ENCODE data around the gene DENND6B.

Gene DENND6B

DNA sequence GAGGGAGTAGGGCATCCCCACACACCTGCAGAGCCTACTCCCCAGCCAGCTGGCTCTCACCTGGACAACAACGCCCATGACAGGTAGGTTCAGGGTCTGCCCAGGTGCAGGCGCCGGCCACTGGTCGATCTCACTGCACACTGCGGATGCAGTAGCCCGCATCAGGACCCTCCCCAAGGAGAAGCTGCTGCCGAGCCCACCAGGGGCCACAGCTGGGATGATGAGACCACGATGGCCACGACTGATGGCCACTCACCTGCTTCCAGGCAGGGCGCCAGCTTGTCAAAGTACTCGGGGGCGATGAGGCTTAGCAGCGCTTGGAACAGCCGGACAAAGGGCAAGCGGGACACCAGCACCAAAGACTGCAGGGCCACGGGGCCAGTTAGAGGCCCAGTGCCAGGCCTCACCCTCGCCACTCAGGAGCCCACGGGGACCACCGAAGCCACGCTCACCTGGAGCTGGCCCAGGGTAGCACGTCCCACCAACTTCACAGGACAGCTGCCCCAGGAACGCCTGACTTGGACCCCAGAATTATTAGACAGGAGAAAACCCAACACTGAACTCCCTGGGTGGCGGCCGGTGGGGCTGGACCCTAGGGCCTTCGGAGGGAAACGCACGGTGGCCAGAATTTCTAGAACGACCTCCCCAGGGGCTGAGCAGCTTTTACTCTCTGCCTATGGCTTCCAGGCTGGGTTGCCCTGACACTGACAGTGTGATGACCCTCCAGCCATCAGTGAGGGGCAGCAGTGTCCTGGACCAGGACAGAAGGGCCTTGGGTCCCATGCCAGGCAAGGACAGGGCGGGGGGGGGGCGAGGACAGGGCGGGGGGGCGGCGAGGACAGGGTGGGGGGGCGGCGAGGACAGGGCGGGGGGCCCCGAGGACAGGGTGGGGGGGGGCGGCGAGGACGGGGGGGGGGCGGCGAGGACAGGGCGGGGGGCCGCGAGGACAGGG is 10.4 kb downstream of the DENND6B start:
- DNase-seq: no peak

DNA sequence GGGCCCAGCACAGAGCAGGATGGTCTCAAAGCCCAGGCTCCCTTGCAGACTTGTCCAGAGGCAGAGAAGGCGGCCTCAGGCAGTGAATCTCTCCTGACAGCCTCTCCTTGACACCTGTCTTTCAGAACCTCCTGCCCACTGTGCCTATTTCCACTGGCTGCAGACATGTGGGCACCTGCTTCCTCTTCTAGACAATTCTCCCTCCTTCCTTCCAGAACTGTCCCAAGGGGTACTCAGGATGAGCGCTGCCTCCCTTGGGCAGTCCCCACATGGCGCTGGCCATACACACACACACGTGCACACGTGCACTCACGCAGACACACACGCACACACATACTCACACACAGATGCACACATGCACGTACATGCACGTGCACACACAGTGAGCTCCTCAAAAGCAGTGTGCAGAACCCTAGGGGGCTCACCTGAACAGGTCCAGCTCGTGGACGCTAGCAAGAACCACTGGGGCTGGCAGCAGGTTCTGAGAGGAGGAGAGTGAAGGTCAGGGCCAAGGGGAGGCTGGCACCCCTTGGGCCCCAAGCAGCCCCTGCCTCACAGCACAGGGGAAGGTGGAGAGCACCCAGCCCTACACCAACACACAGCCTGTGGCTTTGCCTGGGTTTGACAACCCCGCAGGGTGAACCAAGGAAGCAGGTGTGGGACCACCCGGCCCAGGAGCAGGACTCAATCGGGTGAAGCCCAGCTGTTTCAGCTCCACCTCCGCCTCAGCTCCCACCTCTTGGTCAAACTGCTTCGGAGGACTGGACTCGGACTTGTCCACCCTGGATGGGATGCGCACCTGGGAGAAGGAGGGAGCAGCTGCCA is 11.3 kb downstream of the DENND6B start:
- no peak for DNase-seq

DNA sequence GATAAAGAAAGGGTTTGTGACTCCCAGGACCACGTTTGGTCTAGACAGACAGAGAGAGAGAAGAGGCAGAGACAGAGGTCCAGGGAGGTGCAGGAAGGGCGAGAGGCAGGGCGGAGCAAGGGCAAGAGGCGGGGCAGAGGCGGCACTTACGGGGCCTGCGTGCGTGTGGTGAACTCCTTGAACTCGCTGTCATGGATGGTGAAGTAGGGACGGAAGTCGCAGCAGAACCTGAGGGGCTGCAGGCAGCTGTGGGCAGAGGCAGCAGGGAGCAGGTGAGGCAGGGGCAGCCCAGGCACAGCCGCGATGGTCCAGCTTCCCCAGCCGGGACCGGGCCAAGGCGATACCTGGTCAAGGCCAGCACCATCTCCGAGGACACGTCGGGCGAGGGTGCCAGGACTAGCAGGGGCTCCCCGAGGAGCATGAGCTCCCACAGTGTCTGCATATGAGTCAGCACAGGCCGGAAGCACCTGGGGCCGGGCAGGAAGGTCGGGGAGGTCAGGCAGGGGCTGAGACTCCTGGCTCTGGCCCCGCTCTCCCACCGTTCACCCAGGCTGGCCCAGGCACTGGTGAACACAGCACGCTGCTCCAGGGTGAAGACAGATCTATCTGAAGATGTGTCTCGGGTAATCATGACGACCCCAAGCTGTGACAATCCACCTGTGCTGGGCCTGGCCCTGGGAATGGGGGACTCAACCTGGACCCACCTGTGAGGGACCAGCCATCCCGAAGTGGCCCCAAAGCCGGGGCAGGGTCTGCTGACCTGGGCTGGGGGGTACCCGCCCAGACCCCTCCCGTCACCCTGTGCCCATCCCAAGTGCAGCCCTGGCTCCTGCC is 12.1 kb downstream of the DENND6B start:
- DNase-seq: no peak

GRCh38 chr22:50314081-50314454 is 12.7 kb downstream of the DENND6B start:
- no peak for DNase-seq

GRCh38 chr22:50313600-50313999 is 13.2 kb downstream of the DENND6B start:
- no peak for DNase-seq

DNA sequence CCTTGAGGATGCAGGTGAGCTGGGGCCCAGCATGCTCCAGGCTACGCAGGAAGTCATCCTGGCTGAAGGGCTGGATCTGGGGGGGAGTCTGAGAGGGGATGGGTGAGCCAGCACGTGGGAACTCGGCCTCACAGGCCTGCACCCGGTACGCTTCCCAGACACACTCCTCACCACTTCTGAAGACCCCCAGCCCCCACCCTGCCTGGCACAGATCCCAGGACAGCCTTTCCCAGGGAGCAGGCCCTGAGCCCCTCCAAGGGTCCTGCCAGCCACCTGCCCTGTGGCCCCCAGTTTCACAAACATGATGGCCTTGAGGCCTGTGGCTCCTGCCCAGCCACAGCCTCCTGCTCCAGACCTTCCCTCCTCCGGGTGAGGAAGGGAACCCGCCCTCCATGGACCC is 13.8 kb downstream of the DENND6B start:
- DNase-seq: no peak

DNA sequence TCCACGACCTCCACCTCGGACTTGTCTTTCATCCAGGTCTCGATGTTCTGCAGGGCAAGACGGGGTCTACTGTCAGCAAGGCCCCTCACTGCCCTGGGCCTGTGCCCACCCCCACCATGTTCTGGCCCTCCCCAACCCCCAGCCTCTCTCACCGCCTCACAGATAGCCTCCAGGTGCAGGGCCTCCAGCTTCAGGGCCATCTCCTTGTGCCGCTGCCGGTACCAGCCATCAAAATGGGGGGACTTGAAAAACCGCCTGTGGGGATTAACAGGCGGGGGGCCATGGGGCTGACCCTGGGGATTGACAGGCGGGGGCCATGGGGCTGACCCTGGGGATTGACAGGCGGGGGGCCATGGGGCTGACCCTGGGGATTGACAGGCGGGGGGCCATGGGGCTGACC is 14.4 kb downstream of the DENND6B start:
- DNase-seq: no peak

- no peak for DNase-seq
These were observed 15.0 kb downstream of the DENND6B start for GRCh38 chr22:50311606-50312351.

DNA sequence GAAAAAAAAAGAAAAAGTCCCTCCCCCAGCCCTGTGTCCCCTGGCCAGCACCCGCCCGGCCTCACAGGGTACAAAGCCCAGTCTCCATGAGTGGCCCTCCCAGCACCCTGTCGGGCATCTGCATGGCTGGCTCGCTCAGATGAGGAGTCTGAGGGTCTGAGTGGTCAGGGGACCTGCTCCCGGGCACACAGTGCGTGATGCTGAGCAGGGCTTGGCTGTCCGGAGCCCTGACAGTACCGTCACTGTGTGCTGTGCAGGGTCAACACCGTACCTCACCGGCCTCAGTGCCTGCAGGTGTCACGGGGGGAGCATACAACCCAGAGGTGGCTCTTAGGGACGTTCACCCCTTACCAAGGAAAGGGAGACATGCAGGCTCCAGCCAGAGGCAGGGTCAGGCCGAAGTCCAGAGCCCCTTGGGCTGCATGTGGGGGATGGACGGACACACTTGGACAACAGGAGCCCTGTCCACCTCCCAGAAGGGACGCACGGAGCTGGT is 15.8 kb downstream of the DENND6B start:
- no peak for DNase-seq

- DNase-seq: no peak
These were observed 16.6 kb downstream of the DENND6B start for GRCh38 chr22:50310031-50310722.

GRCh38 chr22:50309601-50309991 is 17.2 kb downstream of the DENND6B start:
- DNase-seq: no peak

DNA sequence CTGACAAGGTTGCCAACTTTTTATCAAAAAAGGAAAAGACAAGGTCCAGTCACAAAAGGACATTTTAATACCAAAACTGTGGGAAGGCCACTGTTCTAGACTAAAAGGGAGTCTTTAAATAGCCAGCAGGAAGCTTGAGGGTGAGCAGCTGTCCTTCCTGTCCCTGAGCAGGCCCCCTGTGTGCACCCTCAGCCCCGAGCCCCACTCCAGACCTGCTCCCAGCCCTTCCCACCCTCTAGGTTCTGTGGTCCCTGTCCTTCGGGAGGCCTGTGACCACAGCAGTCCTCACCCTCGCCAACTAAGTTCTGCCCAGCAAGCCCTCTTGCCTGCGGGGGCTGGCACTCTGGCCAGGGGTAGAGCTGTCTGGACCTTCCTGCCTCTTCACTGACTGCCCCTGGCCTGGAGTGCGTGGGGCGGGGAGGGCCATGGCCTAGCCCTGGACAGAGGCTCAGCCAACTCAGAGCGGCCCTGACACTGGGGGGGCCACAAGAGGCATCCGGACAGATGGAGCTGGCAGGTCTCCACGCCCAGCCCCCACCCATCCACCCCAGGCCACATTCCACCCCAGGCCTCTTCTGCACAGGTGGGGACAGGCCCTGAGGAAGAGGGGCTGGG is 17.7 kb downstream of the DENND6B start:
- DNase-seq: no peak

DNA sequence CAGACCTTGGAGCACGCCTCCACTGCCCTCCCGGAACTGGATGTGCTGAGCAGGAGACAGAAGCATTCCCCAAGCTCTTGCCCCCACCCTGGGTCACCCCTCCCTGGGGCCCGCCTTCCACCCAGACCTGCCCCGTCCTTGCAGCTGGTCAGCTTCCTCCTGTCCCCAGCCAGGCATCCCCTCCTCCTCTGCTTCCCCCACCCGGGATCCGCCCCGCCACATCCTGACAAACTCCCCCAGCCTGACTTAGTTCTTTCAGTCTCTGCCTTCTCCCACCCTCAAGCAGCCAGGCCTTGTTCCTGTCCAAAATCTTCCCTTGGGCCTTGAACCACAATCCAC is 18.2 kb downstream of the DENND6B start:
- peak; percentile 77 for DNase-seq

- no peak for DNase-seq
These were observed 18.8 kb downstream of the DENND6B start for GRCh38 chr22:50307890-50308596.

GRCh38 chr22:50306753-50307749 is 19.8 kb downstream of the DENND6B start, which contains the start of gene PLXNB2:
Gene PLXNB2 (minus strand): TSS chr22:50307646. CDS start chr22:50290584, 17,062 bp downstream.
- peak; percentile 82 for DNase-seq

- peak; percentile 96 for DNase-seq
These were observed 20.8 kb downstream of the DENND6B start for GRCh38 chr22:50305923-50306566.

DNA sequence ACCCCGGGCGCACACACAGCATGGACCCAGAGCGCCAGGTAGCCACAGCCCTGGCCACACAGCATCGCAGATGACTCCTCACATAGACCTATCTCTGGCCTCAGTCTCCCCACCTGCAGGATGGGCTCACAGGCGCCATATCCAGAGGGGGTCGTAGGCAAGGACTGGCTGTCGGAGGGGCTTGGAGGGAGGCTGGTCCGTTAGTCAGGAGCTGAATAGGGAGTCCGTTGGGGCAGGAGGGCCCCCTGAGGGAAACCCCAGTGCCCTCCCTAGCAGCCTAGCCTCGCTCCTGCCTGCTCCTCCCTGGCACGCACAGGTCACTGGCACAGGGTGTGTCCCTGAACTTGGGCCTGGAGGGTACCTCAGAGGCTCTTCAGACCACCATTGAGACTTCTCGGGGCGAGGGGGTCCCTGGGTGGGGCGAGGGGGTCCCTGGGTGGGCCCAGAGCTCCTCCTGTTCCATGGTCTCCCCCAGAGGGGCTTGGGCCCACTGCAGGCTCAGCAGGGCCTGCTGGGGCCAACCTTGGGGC is 21.4 kb downstream of the DENND6B start:
- no peak for DNase-seq
